WI38 (cell line): Measurements from ENCODE around the gene LRMDA.

Source experiments
- H3K4me3 ChIP-seq: 2 replicates; pipeline ENCODE4 v1.5.1; 2011; ENCODE audit warnings: low read depth, mild to moderate bottlenecking, control low read depth, low read length
- CTCF ChIP-seq: IDR thresholded peaks from 2 replicates; pipeline ENCODE4 v1.5.1; 2012; ENCODE audit warnings: low read depth, mild to moderate bottlenecking, control low read depth, low read length

Gene LRMDA

GRCh38 chr10:75688506-75689300 is 257.3 kb downstream of the LRMDA start:
- no peak for TF ChIP-seq CTCF
- H3K4me3 ChIP-seq, result no peak overlapping the region

GRCh38 chr10:75693489-75693888 is 262.1 kb downstream of the LRMDA start:
- TF ChIP-seq CTCF, result no peak
- H3K4me3 ChIP-seq, result no peak overlapping the region

- H3K4me3 ChIP-seq, result no peak overlapping the region
- no peak for TF ChIP-seq CTCF
These were observed 262.8 kb downstream of the LRMDA start for GRCh38 chr10:75694269-75694668.

GRCh38 chr10:75694790-75695189 is 263.4 kb downstream of the LRMDA start:
- TF ChIP-seq CTCF, result no peak
- no peak overlapping the region for H3K4me3 ChIP-seq

GRCh38 chr10:75695994-75696393 is 264.6 kb downstream of the LRMDA start:
- H3K4me3 ChIP-seq, result no peak overlapping the region
- no peak for TF ChIP-seq CTCF

GRCh38 chr10:75696536-75696935 is 265.1 kb downstream of the LRMDA start:
- no peak overlapping the region for H3K4me3 ChIP-seq
- TF ChIP-seq CTCF, result no peak

GRCh38 chr10:75703191-75703854 is 271.9 kb downstream of the LRMDA start:
- no peak overlapping the region for H3K4me3 ChIP-seq
- TF ChIP-seq CTCF, result no peak
